OCI-LY3 (cell line): ENCODE results near the gene FBXO24.

ENCODE experiments used
- H2AFZ ChIP-seq: fragments of 200-600, 300-600 bp; shearing (Covaris generic); 2 replicates; pipeline ENCODE4 v1.6.0; 2014; ENCODE audit warnings: antibody characterized with exemption, low read depth, low read length
- H3K27ac ChIP-seq: fragments of 200-600, 300-600 bp; sonication (generic); 2 replicates; pipeline ENCODE4 v1.5.1; 2014; ENCODE audit warnings: mild to moderate bottlenecking, low read length, moderate library complexity, mixed read lengths
- H3K27me3 ChIP-seq: fragments of 200-600, 300-600 bp; sonication (generic); 2 replicates; pipeline ENCODE4 v1.6.1; 2014; ENCODE audit warnings: low read depth, low read length, mixed read lengths
- H3K36me3 ChIP-seq: fragments of 200-600, 300-600 bp; sonication (generic); replicated peaks from 2 replicates; pipeline ENCODE3; 2014; ENCODE audit warnings: low read depth, low read length, mixed read lengths
- H3K4me1 ChIP-seq: fragments of 300-600, 200-600 bp; sonication (generic); 2 replicates; pipeline ENCODE4 v1.6.1; 2014; ENCODE audit warnings: low read length, mixed read lengths
- H3K4me2 ChIP-seq: fragments of 200-600, 300-600 bp; sonication (generic); 2 replicates; pipeline ENCODE4 v1.6.1; 2014; ENCODE audit warnings: low read length, mixed read lengths
- H3K4me3 ChIP-seq: fragments of 300-600, 200-600 bp; sonication (generic); 2 replicates; pipeline ENCODE4 v1.5.1; 2014; ENCODE audit warnings: antibody characterized with exemption, mild to moderate bottlenecking, low read length, moderate library complexity
- H3K79me2 ChIP-seq: fragments of 300-600, 200-600 bp; shearing (Covaris generic); 2 replicates; pipeline ENCODE4 v1.6.1; 2014; ENCODE audit warnings: mild to moderate bottlenecking, low read length, mixed read lengths
- H3K9ac ChIP-seq: fragments of 300-600, 200-600 bp; shearing (Covaris generic); 2 replicates; pipeline ENCODE4 v1.6.0; 2014; ENCODE audit warnings: mild to moderate bottlenecking, low read length, moderate library complexity
- H3K9me3 ChIP-seq: fragments of 200-600, 300-600 bp; shearing (Covaris generic); 2 replicates; pipeline ENCODE4 v1.6.1; 2014; ENCODE audit warnings: low read length, mixed read lengths; ENCODE audit not compliant: insufficient read depth
- H4K20me1 ChIP-seq: fragments of 200-600, 300-600 bp; sonication (generic); 2 replicates; pipeline ENCODE4 v1.6.1; 2016; ENCODE audit warnings: low read length, mixed read lengths; ENCODE audit not compliant: insufficient read depth
- EZH2phosphoT487 ChIP-seq: fragments of 200-600 bp; shearing (Covaris generic); IDR thresholded peaks from 2 replicates; pipeline ENCODE4 v1.6.1; 2018; ENCODE audit warnings: antibody characterized with exemption, mixed run types, low read depth
- TF ChIP-seq, protein P1 (sequence below): fragments of 200-600, 300-600 bp; sonication (generic); IDR thresholded peaks from 2 replicates; pipeline ENCODE4 v1.5.1; 2014; ENCODE audit warnings: antibody characterized with exemption, low read length, low read depth

The FBXO24 gene

DNA sequence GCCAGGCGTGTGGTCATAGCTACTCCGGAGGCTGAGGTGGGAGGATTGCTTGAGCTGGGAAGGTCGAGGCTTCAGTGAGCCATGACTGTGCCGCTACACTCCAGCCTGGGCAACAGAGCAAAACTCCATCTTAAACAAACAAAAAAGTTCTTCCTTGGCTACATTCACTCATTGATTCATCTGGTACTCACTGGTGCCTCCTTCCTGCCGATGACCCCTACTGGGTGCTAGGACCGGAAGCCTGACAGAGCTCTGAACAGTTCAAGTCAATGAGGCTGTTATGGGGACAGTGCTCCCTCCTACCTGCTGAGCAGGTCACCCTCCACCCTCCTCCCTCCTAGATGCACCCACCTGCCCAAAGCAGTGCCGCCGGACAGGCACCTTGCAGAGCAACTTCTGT, 21.0 kb downstream of the FBXO24 start:
- Histone ChIP-seq H3K4me1 (peaks cover 10% of the 10 kb centered on the region; the same call in 1 of the 2 replicates), H3K9ac (no peak overlapping the region), H3K79me2 (no peaks in the 10 kb centered on the region), H3K27me3 (no peaks in the 10 kb centered on the region), H3K27ac (no peak overlapping the region), H2AFZ (no peak overlapping the region), H3K36me3 (no peaks in the 10 kb centered on the region), H3K4me2 (no peak overlapping the region), H3K4me3 (no peak overlapping the region), H4K20me1 (no peaks in the 10 kb centered on the region), H3K9me3 (no peaks in the 10 kb centered on the region)
- TF ChIP-seq EZH2phosphoT487, result no peak
- TF ChIP-seq, protein P1, sequence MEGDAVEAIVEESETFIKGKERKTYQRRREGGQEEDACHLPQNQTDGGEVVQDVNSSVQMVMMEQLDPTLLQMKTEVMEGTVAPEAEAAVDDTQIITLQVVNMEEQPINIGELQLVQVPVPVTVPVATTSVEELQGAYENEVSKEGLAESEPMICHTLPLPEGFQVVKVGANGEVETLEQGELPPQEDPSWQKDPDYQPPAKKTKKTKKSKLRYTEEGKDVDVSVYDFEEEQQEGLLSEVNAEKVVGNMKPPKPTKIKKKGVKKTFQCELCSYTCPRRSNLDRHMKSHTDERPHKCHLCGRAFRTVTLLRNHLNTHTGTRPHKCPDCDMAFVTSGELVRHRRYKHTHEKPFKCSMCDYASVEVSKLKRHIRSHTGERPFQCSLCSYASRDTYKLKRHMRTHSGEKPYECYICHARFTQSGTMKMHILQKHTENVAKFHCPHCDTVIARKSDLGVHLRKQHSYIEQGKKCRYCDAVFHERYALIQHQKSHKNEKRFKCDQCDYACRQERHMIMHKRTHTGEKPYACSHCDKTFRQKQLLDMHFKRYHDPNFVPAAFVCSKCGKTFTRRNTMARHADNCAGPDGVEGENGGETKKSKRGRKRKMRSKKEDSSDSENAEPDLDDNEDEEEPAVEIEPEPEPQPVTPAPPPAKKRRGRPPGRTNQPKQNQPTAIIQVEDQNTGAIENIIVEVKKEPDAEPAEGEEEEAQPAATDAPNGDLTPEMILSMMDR, result no peak

DNA sequence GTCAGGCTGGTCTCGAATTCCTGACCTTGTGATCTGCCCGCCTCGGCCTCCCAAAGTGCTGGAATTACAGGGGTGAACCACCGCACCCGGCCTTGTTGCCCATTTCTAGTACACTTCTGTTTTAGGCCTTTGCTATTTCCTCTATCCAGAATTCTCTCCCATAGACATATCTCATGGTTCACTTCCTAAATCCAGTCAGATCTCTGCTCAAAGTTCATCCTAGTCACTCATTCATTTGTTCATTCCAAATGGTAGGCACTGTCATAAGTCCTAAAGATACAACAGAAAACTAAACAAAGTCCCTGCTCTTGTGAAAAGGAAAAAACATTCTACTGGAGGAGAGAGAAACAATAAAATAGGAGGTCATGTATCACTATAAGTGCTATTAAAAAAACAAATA, 23.8 kb downstream of the FBXO24 start:
- no peak for TF ChIP-seq EZH2phosphoT487
- TF ChIP-seq, protein P1, result no peak
- Histone ChIP-seq H3K4me3 (no peak overlapping the region), H3K4me2 (no peak overlapping the region), H3K9ac (no peak overlapping the region), H2AFZ (no peak overlapping the region), H3K27ac (no peak overlapping the region), H4K20me1 (no peaks in the 10 kb centered on the region), H3K79me2 (no peaks in the 10 kb centered on the region), H3K4me1 (peaks cover 12% of the 10 kb centered on the region; the same call in 1 of the 2 replicates), H3K36me3 (no peaks in the 10 kb centered on the region), H3K9me3 (no peaks in the 10 kb centered on the region), H3K27me3 (no peaks in the 10 kb centered on the region)

DNA sequence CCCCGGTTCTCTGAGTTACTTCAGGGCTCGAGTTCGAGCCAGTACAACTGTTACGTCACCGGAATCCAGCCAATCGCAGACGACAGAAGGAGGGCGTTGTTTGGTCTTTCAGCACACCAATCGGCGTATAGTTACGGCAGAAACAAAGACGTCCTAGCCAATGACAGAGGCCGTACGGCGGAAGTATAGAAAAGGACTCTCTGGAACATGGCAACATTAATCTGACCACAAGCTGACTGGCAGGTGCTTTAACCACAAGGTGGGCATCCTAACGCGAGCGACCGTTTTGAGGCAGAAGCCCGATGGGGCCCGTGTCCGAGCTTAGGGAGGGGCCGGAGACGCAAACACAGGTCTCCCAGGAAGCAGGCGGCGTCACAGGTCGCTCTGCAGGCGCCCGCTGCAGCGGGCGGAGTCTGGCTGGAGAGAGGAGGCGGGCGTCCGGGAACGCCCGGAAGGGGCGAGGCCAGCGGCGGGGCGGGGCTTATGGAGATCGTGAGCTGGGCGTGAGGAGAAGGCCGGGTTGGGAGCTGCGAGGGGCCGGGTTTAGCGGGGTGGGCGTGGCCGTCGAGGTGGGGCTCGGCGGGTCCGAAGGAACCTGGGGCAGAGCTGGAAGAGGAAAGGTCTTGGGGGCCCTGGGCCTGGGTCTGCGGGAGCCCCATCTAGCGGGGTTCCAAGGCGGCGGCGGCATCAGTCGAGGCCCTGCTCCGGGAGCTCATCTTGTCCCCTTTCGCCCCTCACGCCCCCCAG, 26.0 kb downstream of the FBXO24 start, which contains the start of gene MOSPD3:
MOSPD3 (plus strand) TSS at position 558 of the 747 bp plus-strand sequence. CDS start 252 bp downstream, outside the sequence.
- Histone ChIP-seq H3K4me2 (peak within 1 kb of the TSS; percentile 92), H3K9me3 (no peaks in the 10 kb centered on the region), H3K4me3 (peak within 1 kb of the TSS; percentile 84), H2AFZ (peak within 1 kb of the TSS; percentile 86), H3K36me3 (no peaks in the 10 kb centered on the region), H4K20me1 (no peaks in the 10 kb centered on the region), H3K27me3 (no peaks in the 10 kb centered on the region), H3K4me1 (peaks cover 9% of the 10 kb centered on the region; the same call in 1 of the 2 replicates), H3K27ac (peak within 1 kb of the TSS; percentile 72), H3K79me2 (no peaks in the 10 kb centered on the region), H3K9ac (peak within 1 kb of the TSS; percentile 68)
- TF ChIP-seq, protein P1, result no peak
- no peak for TF ChIP-seq EZH2phosphoT487

DNA sequence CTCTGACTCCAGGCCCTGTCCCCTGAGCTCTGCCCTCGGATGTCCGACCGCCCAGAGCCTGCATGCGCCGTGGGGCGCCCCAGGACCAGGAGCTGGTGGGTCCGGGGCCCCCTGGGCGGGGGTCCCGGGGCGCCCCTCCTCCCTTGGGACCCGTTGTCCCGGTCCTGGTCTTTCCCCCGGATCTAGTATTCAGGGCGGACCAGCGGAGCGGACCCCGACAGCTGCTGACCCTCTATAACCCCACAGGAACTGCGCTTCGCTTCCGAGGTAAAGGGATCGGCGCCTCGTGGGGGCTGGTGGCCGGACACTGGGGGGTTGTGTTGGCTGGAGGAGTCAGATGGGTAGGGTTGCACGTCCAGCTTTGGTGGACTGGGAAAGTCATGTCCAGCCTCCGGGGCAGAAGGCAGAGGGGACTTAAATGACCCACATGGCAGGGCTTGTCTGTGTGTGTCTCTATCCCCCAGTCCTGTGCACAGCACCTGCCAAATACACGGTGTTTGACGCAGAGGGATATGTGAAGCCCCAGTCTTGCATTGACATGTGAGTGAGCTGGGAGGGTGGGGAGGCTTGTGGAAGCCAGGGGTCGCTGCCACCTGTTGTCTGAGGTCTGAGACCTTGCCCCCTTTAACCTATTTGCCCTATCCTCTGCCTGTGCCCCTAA, 26.7 kb downstream of the FBXO24 start:
- TF ChIP-seq EZH2phosphoT487, result no peak
- TF ChIP-seq, protein P1, result peak; percentile 26
- H3K4me3 ChIP-seq, result peak overlapping the region; percentile 84
- peak overlapping the region; percentile 92 for H3K4me2 ChIP-seq
- H3K9ac ChIP-seq, result peak overlapping the region; percentile 65
- no peaks in the 10 kb centered on the region for H3K36me3 ChIP-seq
- peaks cover 9% of the 10 kb centered on the region; the same call in 1 of the 2 replicates for H3K4me1 ChIP-seq
- no peaks in the 10 kb centered on the region for H3K27me3 ChIP-seq
- H4K20me1 ChIP-seq, result no peaks in the 10 kb centered on the region
- H3K9me3 ChIP-seq, result no peaks in the 10 kb centered on the region
- no peaks in the 10 kb centered on the region for H3K79me2 ChIP-seq
- no peak overlapping the region for H2AFZ ChIP-seq
- no peak overlapping the region for H3K27ac ChIP-seq
